Measurements from ENCODE around the gene NHLRC1.

Gene NHLRC1

DNA sequence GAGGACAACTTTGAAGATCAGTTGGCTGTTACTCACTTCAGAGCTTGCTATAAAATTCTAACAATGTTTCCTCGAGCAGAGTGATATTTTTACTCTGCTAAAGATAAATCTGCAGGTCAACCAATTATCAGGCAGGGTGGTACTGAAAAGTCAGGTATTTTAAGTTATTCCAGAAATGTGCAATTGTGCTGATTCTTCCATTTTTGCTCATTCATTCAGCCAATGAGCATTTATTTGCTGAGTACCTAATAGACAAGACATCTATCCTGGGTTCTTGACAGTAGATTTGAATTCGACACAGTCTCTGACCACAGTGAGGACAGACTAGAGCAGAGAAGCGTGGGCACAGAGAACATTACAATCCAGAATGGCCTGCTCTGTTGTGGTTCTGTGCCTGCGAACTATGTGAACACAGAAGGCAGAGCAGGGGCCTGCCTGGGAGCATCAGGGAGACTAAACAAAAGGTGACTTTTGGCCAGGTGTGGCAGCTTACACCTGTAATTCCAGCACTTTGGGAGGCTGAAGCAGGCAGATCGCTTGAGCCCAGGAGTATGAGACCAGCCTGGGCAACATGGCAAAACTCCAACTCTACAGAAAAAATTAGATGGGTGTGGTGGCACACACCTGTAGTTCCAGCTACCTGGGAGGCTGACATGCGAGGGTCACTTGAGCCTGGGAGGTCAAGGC lies 17.6 kb upstream of the NHLRC1 start:
- in situ Hi-C loops (cut with MboI; ENCODE audit: low sequenced_read_pairs), result no loop called here

GRCh38 chr6:18138906-18139305 lies 16.4 kb upstream of the NHLRC1 start:
- in situ Hi-C loops (cut with MboI; ENCODE audit: low sequenced_read_pairs), result no loop called here

- in situ Hi-C loops (cut with MboI; ENCODE audit: low sequenced_read_pairs), result no loop called here
Observed at GRCh38 chr6:18136260-18136659, 13.8 kb upstream of the NHLRC1 start.

DNA sequence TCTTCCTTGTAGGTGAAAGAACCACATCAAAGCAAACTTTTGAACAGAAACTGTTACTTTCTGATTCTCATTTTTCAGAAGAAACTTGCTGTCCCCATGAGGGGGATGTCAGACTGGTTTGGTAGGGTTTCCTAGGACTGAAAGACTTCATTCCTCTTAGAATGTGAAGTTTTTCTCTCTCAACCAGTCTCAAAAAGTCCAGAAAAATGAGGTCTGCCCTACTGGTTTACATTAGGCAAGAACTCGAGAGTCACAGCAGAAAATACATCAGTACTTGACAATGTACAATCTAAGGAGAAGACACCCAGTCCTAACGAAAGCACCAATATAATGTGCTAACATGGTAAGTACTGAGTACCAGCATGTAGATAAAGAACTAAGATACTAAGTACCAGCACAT lies 12.7 kb upstream of the NHLRC1 start:
- in situ Hi-C loops (cut with MboI; ENCODE audit: low sequenced_read_pairs), result no loop called here

GRCh38 chr6:18132346-18132745 lies 9.9 kb upstream of the NHLRC1 start:
- in situ Hi-C loops (cut with MboI; ENCODE audit: low sequenced_read_pairs), result no loop called here

DNA sequence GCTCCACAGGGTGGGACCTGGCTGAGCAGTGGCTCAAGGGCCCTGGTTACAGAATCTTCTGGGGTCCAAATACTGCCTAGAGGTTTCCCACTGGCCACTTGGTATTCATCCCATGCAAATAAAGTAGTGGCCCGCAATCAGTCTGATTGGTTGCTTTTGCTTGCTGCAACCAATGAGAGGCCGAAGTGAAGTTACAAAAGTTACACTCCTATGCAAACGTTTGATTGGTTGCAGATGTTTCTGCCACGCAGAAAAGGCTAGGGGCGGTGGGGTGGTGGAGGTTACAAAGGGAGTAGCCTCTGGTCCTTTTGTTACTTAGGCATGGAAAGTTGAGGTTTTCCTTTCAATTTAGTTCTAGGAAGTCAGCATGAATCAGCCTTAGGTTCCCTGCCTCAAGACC lies 3.6 kb upstream of the NHLRC1 start:
- in situ Hi-C loops (cut with MboI; ENCODE audit: low sequenced_read_pairs), result no loop called here

GRCh38 chr6:18121580-18122127 lies 823 bp downstream of the NHLRC1 start:
- in situ Hi-C loops (cut with MboI; ENCODE audit: low sequenced_read_pairs), result no loop called here

- in situ Hi-C loops (cut with MboI; ENCODE audit: low sequenced_read_pairs), result no loop called here
Observed at GRCh38 chr6:18119236-18119635, 3.2 kb downstream of the NHLRC1 start.

GRCh38 chr6:18118330-18118729 lies 4.1 kb downstream of the NHLRC1 start:
- in situ Hi-C loops (cut with MboI; ENCODE audit: low sequenced_read_pairs), result no loop called here

GRCh38 chr6:18117136-18117535 lies 5.3 kb downstream of the NHLRC1 start:
- in situ Hi-C loops (cut with MboI; ENCODE audit: low sequenced_read_pairs), result no loop called here

DNA sequence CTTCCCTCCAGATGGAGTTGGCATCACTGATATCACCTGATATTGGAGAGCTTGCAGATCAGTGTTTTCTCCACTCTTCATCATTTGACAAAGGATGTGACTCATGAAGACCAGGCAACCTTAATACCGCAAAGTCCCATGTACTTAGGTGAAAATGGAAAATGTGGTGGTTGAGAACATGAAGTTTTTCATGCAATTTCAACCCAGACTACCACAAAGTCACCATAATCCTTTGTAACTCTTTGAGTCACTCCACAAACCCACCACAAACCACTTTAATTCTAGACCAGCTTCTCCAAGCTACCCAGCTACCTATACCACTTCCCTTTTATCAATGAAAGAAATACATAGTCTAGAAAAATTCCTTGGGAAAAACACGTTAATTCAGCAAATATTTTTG lies 7.1 kb downstream of the NHLRC1 start:
- in situ Hi-C loops (cut with MboI; ENCODE audit: low sequenced_read_pairs), result no loop called here

DNA sequence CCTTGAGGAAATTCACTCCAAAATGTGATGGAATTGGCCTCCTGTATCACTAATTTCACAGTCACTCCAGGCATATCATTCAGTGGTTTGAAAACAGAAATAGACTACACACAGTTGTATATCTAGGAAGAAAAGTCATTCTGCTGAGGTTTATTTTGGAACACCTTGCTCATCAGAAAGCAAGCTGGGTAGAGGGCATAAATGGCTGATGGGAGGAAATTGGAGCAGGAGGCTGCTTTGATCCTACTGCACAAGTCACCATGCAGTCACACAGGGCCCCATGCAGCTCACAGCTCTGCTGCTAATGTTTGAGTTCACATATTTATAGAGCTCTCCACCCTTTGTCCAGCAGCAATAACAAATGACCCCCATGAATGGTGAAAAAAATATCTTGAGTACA lies 12.3 kb downstream of the NHLRC1 start:
- in situ Hi-C loops (cut with MboI; ENCODE audit: low sequenced_read_pairs), result no loop called here

GRCh38 chr6:18107061-18107460 lies 15.4 kb downstream of the NHLRC1 start:
- in situ Hi-C loops (cut with MboI; ENCODE audit: low sequenced_read_pairs), result no loop called here

DNA sequence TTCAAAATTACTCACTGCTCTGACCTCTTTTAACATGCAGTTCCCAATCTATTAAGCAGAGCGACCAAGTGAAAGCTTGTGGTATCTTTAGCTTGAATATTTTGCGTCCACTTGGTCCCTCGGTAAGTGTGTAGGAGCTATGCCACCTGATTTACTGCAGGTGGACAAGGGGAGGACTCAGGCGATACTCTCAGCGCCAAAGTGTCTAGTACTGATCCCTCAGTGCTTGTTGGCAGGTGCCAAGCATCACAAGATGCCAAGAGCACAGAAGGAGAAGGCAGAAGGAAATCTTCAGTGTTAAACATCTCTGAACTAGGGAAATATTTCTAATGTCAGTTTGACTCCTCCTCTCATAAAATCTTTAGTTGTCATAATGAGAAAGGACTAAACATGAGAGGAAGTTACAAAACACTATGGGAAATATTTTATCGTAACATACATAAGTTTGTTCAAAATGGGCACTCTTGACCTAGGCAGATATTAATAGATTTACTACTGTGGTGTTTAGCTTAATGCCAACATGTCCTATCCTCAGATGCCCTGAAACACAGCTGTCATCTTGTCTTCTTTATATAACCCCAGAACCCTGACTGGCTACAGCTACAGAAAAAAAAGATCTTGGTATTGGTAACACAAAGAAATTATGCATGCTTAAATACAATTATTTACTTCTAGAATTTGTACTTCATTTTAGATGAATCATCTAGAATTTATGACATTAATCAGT lies 19.5 kb downstream of the NHLRC1 start:
- in situ Hi-C loops (cut with MboI; ENCODE audit: low sequenced_read_pairs), result no loop called here

GRCh38 chr6:18101873-18102272 lies 20.6 kb downstream of the NHLRC1 start:
- in situ Hi-C loops (cut with MboI; ENCODE audit: low sequenced_read_pairs), result no loop called here

GRCh38 chr6:18101271-18101670 lies 21.2 kb downstream of the NHLRC1 start:
- in situ Hi-C loops (cut with MboI; ENCODE audit: low sequenced_read_pairs), result no loop called here

DNA sequence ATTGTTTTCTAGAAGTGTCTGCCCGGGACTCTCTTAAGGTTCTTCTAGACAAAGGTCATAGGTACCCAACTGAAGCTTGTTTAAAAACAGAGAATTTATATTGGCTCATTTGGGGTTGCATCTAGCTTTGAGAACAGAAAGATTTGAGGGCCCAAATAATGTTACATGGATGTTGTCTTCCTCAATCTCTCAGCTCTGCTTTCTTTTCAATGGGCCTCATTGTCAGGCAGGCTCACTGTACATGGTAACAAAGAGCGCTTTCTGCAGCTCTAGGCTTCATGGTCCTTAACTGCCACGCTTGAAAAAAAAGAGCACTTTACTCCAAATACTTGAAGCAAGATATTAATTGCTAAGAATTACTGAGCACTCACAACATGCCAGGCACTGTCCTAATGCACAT lies 22.2 kb downstream of the NHLRC1 start:
- in situ Hi-C loops (cut with MboI; ENCODE audit: low sequenced_read_pairs), result no loop called here

GRCh38 chr6:18099511-18099910 lies 23.0 kb downstream of the NHLRC1 start:
- in situ Hi-C loops (cut with MboI; ENCODE audit: low sequenced_read_pairs), result no loop called here

GRCh38 chr6:18096423-18096822 lies 26.1 kb downstream of the NHLRC1 start:
- in situ Hi-C loops (cut with MboI; ENCODE audit: low sequenced_read_pairs), result no loop called here

DNA sequence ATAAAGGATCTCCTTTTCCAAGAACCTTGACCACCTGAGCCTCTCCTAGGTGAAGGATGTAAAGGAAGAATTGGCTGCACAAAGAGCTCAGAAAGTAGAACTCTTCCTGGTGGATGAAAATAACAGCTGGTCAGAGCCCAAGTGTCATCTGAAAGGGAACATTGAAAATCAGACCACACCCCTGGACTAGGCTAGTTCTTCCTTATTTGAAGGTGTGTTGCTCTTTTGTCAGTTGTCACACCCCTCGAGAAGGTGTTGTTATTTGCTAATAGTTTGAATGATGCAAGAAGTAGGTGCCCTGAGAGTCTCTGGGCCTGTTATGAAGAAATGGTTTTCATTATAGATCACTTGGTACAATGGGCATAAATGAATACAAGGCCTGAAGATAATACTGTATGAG lies 31.1 kb downstream of the NHLRC1 start:
- in situ Hi-C loops (cut with MboI; ENCODE audit: low sequenced_read_pairs), result no loop called here

DNA sequence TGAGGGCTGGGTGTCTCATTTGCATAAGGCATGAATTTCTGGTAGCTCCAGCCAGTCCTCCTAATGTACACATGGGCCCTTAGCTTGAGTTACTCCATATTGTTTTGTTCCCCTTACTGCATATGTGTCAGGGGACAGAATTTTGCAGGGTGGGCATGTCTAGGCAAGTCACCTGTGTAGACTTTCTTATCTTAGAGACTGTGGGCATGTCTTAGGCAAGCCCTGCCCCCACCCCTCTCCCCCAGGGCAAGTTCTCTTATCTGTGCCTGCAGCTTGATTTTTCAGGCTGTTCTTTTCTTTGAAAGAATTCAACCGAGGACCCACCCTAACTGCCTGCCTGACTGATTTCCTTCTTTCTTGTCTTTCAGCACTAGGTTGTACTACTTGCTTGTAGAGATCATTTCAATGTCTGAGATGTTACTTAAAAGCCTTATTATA lies 32.1 kb downstream of the NHLRC1 start:
- in situ Hi-C loops (cut with MboI; ENCODE audit: low sequenced_read_pairs), result no loop called here

All from hTERT RPE-1 (cell line).